Transverse colon (tissue), 4 donors: ENCODE results near the gene GBE1. TPM values are rescaled to one million over a fixed set of nuclear protein-coding genes. Genes with fewer than 3 reads are reported as not detected.

Source experiments
- DNase-seq: peaks from one replicate; pipeline ENCODE4 v3.0.0-alpha.2; 2019
- H3K27ac ChIP-seq, 4 donors: fragments of 200-600 bp; sonication (generic); 2 replicates each; pipeline ENCODE4 v1.5.1; 2016 to 2018; ENCODE audit warnings: inconsistent platforms in 4 of 4
- H3K27me3 ChIP-seq: fragments of 200-600 bp; sonication (generic); 2 replicates; pipeline ENCODE4 v1.5.1; 2017; ENCODE audit warnings: inconsistent platforms
- H3K36me3 ChIP-seq, 4 donors: fragments of 200-600 bp; sonication (generic); 2 replicates each; pipeline ENCODE4 v1.5.1; 2017 to 2019; ENCODE audit warnings: inconsistent platforms in 4 of 4
- H3K4me1 ChIP-seq, 4 donors: fragments of 200-600 bp; sonication (generic); 2 replicates each; pipeline ENCODE4 v1.5.1; 2017 to 2020; ENCODE audit warnings: inconsistent platforms in 4 of 4
- H3K4me3 ChIP-seq, 4 donors: fragments of 200-600 bp; sonication (generic); 1 replicate in 1 of 4; 2 replicates in 3 of 4; pipeline versions ENCODE4 v1.5.1 to v1.6.1; 2017 to 2019; ENCODE audit warnings: inconsistent platforms in 4 of 4
- H3K9me3 ChIP-seq, 2 donors: fragments of 200-600 bp; sonication (generic); 2 replicates each; pipeline ENCODE4 v1.5.1; 2017 to 2019; ENCODE audit warnings: inconsistent platforms in 2 of 2
- CTCF ChIP-seq, 5 experiments: fragments of 200-600 bp in 3 of 5; fragments of 450-650 bp in 2 of 5; sonication (generic) in 3 of 5; IDR thresholded peaks; 1 replicate in 2 of 5; 2 replicates in 3 of 5; pipeline ENCODE4 v1.5.1; 2016 to 2017; ENCODE audit warnings: antibody characterized with exemption in 5 of 5, inconsistent platforms in 3 of 5, mild to moderate bottlenecking in 2 of 5, moderate library complexity in 1 of 5
- EP300 ChIP-seq: sonication (generic); formaldehyde crosslinking; IDR thresholded peaks from one replicate; pipeline ENCODE4 v1.6.1; 2017; ENCODE audit warnings: antibody characterized with exemption, low read depth
- POLR2A ChIP-seq: fragments of 450-650 bp; IDR thresholded peaks from one replicate; pipeline ENCODE4 v1.6.1; 2016; ENCODE audit warnings: antibody characterized with exemption, mild to moderate bottlenecking, moderate library complexity
- POLR2AphosphoS5 ChIP-seq, 3 donors: sonication (generic); formaldehyde crosslinking; IDR thresholded peaks; one replicate each; pipeline ENCODE4 v1.6.1; 2016; ENCODE audit warnings: antibody characterized with exemption in 3 of 3
- WGBS, 2 donors: methylation state at CpG; one replicate each; pipeline ENCODE4 v1.1.5; 2018; ENCODE audit warnings: low coverage in 1 of 2; 5-methylcytosine and 5-hydroxymethylcytosine counted together
- in situ Hi-C, 4 donors: fragments of 200-750 bp; cut with MboI; loops; one replicate each; pipeline versions ENCODE4 v1.15.0 to v1.15.1; 2017; ENCODE audit warnings: low sequenced_read_pairs in 3 of 4, low pct_ligation_motif_present in 1 of 4, low pct_unique_long_range_greater_than_20kb in 1 of 4
- intact Hi-C: fragments of 100-400 bp; cut with DNase I; formaldehyde crosslinking; loops from one replicate; pipeline ENCODE4 v1.15.1; 2023; ENCODE audit warnings: low total_unique reads
- total RNA-seq, 4 donors: library from RNA; depleted of rRNA; stranded (reverse); fragments of >200 nt; gene quantifications; one replicate each; pipeline ENCODE4 v1.1.0, GENCODE V29; 2016

GBE1 gene
- total RNA-seq, 4 donors from 2014 or later, result 3.0 to 24.3 (median 16.7) TPM

- 71 to 78% methylated on average over 1 of the region's 1 CpG for WGBS, 2 donors
These were observed 245.4 kb downstream of the GBE1 start for GRCh38 chr3:81516042-81516441.

GRCh38 chr3:81513591-81513990 is 247.9 kb downstream of the GBE1 start:
- Histone ChIP-seq H3K9me3 (no peaks in the 10 kb centered on the region), H3K36me3 (no peaks in the 10 kb centered on the region), H3K4me3 (no peak overlapping the region), H3K27ac (no peak overlapping the region), H3K27me3 (no peaks in the 10 kb centered on the region), H3K4me1 (no peaks in the 10 kb centered on the region)
- intact Hi-C loops (no loop called here), in situ Hi-C loops (no loop called here)
- 93 to 95% methylated on average over 2 of the region's 2 CpGs for WGBS, 2 donors
- DNase-seq, result no peak
- TF ChIP-seq EP300, result no peak
- no peak for TF ChIP-seq CTCF (IDR thresholded peaks at IDR 0.05)
- no peak for TF ChIP-seq POLR2AphosphoS5 (IDR thresholded peaks at IDR 0.05)
- TF ChIP-seq POLR2A, result no peak

More at GRCh38 chr3:81516042-81516441, 245.4 kb downstream of the GBE1 start:
- no peak for DNase-seq
- no peak overlapping the region for H3K27ac ChIP-seq
- no peak for TF ChIP-seq EP300
- no peak for TF ChIP-seq POLR2A
- no peak for TF ChIP-seq CTCF (IDR thresholded peaks at IDR 0.05)
- TF ChIP-seq POLR2AphosphoS5 (IDR thresholded peaks at IDR 0.05), result no peak
- H3K36me3 ChIP-seq, result no peaks in the 10 kb centered on the region
- no peak overlapping the region for H3K4me3 ChIP-seq
- intact Hi-C loops, result no loop called here
- no peaks in the 10 kb centered on the region for H3K27me3 ChIP-seq
- H3K9me3 ChIP-seq, result no peaks in the 10 kb centered on the region
- in situ Hi-C loops, result no loop called here
- no peaks in the 10 kb centered on the region for H3K4me1 ChIP-seq

- 95 to 96% methylated on average over 2 of the region's 2 CpGs for WGBS, 2 donors
- Histone ChIP-seq H3K4me3 (no peak overlapping the region), H3K4me1 (no peaks in the 10 kb centered on the region), H3K27ac (no peak overlapping the region), H3K36me3 (no peaks in the 10 kb centered on the region), H3K9me3 (no peaks in the 10 kb centered on the region), H3K27me3 (no peaks in the 10 kb centered on the region)
- no peak for DNase-seq
- in situ Hi-C loops, result no loop called here
- intact Hi-C loops, result no loop called here
- TF ChIP-seq POLR2AphosphoS5 (IDR thresholded peaks at IDR 0.05) (no peak), CTCF (IDR thresholded peaks at IDR 0.05) (no peak), POLR2A (no peak), EP300 (no peak)
These were observed 258.4 kb downstream of the GBE1 start for GRCh38 chr3:81503026-81503425.

GRCh38 chr3:81502236-81502635 is 259.2 kb downstream of the GBE1 start:
- no peaks in the 10 kb centered on the region for H3K27me3 ChIP-seq
- no peaks in the 10 kb centered on the region for H3K9me3 ChIP-seq
- no peaks in the 10 kb centered on the region for H3K4me1 ChIP-seq
- TF ChIP-seq POLR2A, result no peak
- TF ChIP-seq CTCF (IDR thresholded peaks at IDR 0.05), result no peak
- TF ChIP-seq POLR2AphosphoS5 (IDR thresholded peaks at IDR 0.05), result no peak
- no peak for TF ChIP-seq EP300
- intact Hi-C loops, result no loop called here
- H3K4me3 ChIP-seq, result no peak overlapping the region
- WGBS, 2 donors, result 92 to 93% methylated on average over 1 of the region's 1 CpG
- in situ Hi-C loops, result no loop called here
- H3K27ac ChIP-seq, result no peak overlapping the region
- no peaks in the 10 kb centered on the region for H3K36me3 ChIP-seq
- DNase-seq, result no peak
